CD4-positive, alpha-beta T cell treated with Interleukin-6 at 100 ng/mL for 8 hours (primary cell): ENCODE results near the gene SLC27A5.

Experiments used
- DNase-seq: peaks from one replicate; pipeline ENCODE4 v3.0.0-alpha.2; 2020; ENCODE audit warnings: mixed read lengths, low spot score

Gene SLC27A5

DNA sequence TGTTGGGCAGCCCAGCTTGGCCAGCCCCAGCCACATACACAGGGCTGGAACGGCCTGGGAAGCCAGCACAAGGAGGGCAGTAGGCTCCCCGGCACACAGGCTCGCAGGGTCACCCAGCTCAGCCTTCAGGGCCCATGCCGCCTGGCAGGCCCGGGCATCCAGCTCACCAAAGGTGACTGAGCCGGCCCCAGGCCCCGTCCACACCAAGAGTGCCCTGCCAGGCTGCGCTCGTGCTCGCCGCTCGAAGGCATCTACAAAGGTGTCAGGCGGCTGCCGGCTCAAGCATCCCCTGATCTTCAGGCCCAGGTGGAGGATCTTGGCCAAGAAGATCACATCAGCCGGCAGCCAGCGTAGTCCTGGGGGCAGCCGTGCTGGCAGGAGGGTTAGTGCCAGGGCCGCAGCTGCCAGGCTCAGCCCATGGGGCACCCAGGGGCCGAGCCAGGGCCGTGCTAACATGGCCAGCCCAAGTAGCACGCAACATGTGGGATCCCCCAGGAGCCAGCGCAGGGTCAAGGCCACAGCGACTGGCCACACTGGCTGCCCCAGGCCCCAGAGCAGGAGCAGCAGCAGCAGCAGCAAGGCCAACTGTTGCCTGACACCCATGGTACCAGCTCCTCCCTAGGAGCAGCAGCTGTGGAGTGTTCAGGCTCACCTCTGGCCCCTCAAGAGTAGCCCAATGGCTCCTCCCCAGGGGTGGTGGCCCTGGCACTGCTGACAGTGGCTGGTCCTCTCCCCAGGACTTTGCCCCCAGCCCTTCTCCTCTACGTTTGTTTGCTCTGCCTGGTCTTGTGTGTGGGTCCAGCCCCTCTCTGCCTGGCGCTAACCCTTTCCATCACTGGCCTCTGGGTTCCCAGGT is at the start of gene SLC27A5:
SLC27A5 (minus strand) TSS at position 640 of the 856 bp plus-strand sequence; CDS start at position 603, 37 bp downstream.
- DNase-seq: no peak

- no peak for DNase-seq
These were observed 49.1 kb upstream of the SLC27A5 start for GRCh38 chr19:58560921-58561320.

DNA sequence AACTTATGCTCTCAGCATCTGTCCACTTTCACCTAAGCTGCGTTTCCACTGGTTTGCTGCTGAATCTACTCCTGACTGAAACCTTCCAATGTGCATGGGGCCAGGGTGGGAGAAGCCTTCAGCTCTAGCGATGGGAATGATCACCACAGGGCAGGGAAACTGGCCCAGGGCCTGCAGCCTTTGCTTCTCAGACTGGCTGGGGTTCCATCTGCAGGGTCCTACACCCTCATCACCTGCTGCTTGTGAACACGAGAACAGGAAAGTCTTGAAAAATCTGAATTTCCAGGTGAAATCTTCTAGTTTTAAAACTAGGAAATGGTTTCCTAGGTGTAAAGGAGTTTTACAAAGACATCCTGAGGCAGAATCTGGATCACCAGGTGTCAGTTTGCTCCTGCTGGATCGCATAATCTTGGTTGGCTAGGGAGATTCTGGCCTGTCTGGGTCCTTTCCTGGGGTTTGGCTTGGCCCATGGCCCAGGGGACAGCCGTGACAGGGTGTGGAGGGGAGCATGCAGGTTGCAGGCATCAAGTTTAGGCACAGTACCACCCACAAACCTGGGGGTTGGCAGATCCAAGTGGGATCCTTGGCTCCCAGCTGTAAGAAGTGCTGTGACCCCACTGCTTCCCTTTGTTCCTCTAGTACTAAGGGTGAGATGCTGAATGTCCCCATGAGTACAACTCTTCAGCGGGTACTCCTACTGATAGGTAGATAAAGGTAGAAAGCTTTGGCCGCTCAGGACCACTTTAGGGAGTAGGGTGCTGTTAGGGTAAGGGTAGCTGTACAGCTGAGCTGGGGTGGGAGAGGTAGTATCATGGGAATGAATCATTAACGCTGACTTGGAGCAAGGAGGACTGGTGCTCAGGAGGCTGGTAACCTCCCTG is 48.5 kb upstream of the SLC27A5 start:
- DNase-seq: no peak

DNA sequence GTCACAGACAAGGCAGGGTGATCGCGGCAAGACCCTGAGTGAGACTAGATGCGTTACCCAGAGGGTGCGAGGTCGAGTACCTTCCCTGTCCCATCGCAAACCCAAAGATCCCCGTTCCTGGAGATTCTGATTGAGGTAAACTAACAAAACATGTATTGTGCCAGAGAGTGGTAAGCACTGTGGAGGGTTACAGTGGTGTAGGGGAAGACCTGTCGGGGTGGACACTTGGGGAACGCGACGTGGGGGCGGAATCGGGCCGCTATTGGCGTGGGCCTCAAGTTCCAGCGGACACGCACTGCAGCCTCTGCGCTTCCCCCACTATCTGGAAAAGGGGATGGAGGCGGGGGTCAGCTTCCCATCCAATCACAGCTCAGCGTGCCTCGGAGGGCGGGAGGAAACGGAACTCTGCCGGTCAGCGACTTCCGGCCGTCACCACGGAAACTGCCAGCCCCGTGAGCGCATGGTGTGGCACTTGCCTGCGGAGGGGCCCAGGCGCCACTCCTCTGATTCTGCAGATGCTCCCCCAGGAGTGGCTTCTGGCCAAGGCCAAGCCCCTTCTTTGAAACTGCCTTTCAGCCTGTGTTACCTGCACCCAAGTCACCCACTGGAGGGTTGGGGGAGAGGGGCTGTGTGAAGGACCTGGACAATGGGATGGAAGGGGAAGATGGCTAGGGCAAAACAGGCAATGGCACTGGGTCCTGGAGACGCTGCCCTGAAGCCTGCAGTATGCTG is 47.6 kb upstream of the SLC27A5 start:
- peak; percentile 48 for DNase-seq

GRCh38 chr19:58558623-58559274 is 47.0 kb upstream of the SLC27A5 start:
- peak; percentile 100 for DNase-seq

GRCh38 chr19:58558066-58558622 is 46.4 kb upstream of the SLC27A5 start, which contains the start of gene UBE2M:
Gene UBE2M, minus strand, starts transcription at chr19:58558611. Its CDS starts 230 bp downstream, at chr19:58558381.
- DNase-seq: peak; percentile 32

DNA sequence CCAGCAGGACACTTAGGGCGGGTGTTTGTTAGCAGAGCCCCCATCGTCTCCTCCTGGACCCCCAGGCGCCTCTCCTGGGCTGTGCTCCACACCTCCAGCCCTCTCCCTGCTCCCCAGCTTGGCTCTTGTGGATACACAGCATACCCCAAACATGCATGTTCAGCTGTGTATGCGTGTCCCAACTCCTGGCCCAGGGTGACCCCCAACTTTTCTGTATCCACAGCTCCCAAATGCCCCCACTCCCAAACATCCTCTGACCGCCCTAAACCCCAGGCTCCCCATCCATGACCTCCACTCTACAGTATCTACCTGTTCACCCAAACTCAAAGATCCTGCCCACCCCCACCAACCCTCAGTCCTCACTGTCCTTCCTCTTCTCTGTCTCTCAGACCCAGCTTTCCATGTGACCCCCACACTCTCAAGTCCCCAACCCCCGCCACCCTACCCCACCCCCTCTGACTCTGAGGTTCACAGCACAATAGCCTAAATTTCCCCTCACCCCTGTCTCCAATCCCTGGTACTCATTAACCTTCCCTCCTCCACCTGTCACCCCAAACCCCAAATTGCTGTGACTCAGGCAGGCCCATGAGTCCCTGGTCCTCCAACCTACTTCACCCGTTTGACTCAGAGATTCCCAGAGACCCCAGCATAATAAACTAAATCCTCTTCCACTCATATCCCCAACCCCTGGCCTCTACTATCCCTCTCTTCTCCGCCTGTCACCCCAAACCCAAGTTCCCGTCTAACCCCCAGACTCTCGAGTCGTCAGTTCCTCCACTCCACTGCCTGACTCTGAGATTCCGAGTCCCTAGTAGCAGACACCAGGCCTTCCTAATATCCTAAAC is 45.7 kb upstream of the SLC27A5 start:
- no peak for DNase-seq

GRCh38 chr19:58556622-58557220 is 44.9 kb upstream of the SLC27A5 start:
- no peak for DNase-seq

DNA sequence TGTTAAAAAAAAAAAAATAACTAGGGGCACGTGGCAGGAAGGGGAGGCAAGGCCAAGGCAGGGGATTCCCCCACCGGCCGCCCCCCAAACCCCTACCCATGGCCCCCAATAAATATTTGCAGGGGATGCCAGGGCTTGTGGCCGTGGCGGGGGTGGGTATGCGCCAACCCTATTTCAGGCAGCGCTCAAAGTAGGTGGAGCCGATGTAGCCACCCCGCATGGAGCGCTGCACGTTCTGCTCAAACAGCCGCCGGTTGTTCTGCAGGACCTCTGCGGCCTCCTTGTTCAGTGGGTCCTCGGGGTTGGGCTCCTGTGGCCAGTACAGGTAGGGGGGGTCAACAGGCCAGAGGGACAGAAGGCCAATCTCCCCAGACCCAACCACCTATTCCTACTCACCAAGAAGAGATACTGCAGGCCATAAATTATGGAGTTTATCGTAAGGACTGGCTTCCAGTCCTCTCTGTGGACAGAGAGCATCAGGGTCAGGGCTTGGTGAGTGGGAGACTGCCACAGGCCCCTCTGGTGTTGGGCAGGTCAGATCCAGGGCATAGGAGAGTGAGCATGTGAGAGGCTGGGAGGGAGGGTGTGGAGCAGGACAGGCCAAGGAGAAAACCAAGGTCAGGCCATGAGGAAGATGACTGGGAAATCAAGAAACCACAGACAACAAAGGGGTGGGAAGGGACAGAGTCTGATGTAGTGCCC is 44.3 kb upstream of the SLC27A5 start:
- DNase-seq: no peak

GRCh38 chr19:58555369-58555885 is 43.6 kb upstream of the SLC27A5 start:
- DNase-seq: no peak

DNA sequence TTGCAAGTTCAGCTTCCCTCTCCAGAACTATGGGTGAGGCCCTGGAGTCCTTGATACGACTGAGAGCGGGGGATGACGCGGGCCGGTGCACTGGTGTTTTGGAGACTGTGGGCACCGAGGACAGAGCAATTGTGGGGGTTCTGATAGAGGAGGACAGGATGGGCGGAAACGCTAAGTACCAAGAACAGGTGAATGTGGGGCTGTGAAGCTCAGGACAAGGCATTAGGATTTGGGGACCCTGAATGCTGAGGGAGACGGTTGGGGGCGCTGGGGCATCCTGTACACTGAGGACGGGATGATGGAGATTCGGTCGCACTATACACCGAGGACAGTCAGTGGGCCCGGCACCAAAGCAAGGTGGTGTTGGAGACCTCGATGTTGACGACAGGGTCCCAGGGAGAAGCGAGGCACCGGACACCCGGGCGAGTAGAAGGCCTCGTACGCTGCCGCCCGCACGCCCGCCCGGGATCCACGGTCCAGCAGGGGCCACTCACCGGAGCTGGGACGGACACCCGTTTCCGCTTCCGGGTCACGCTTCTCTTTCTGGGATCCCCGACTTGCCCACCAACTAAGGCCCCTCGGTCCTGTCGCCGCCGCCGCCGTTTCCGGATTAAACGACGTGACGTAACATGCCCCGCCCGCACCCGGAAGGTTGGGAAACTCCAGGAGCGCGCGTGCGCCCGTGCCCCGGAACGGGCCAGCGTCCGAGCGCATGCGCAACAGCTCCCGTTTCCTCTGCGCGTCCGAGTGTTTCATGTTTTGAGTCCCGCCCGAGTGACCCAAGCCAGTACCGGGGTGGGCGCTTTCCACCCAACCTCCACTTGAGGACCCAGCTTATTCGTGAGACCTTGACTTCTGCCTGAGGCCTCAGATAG is 42.9 kb upstream of the SLC27A5 start, which contains the start of gene CHMP2A:
CHMP2A (minus strand) TSS at position 612 of the 875 bp plus-strand sequence. CDS start 893 bp downstream, outside the sequence.
- DNase-seq: peak; percentile 95

DNA sequence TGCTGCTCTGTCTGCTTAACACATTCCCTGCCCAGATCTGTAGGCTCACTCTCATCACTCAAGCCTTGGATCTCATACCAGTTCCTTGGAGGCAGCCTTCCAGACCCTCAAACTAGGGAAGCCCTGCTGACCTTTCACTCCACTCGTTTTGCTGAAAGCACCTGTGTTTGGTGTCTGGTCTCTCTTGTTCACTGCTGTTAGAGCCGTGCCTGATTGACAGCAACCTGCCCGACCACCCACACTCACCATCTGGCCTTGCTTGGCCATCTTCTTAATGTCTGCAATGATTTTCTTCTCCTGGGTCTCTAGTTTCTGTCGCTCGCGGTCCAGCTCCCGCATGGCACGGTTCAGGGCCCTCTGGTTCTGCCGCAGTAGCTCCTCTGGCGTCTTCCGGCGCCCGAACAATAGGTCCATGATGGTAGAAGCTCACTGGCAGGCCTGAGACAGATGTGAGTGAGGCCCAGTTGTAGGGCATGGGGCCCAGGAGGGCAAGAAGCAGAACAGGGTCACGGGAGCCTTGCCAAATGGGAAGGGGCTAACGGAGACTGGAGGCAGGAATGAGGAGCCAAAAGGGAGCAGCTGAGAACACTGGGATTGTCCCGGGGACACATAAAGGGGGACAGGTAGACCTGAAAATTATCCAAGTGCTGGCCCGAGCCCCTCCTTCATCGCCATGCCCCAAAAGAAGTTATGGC is 42.2 kb upstream of the SLC27A5 start:
- DNase-seq: no peak

GRCh38 chr19:58552655-58553054 is 40.9 kb upstream of the SLC27A5 start:
- no peak for DNase-seq

DNA sequence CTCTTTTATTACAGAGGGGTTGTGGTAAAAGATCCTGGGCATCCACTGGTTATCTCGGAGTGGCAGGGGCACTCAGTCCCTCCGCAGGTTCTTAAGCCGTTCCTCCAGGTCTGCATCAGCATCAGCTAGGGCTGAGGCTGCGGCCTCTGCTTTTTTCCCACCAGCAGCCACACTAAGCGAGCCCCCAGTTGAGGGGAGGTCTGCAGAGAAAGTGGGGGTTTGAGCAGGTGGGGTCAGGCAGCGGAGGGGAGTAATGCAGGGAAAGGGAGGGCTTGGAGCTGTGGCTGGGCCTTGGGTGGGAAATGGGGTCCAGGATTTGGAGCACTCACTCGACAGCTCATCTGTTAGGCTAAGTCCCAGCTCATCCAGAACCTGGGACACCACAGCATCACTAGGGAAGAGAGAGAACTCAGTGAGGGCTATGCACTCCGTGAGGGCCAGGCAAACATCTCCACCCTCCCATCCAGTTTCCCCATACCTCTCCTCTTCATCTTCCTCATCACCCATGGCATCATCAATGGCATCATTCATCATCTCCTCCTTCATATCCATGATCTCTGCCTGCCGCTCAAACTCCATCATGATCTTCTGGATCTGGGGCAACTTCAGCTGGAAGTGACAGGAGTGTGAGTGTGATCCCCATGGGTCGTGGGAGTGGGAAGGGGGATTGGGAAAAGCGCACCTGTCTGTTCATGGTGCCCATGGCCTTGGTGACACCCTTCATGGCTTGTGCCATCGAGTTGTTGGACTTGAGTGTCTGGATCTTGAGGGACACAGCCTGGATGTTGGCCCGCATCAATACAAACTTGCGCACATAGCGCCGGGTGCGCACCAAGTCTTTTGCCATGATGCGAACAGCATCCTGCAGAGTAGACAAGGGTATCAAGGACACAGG is 40.0 kb upstream of the SLC27A5 start:
- DNase-seq: no peak

GRCh38 chr19:58551123-58551497 is 39.3 kb upstream of the SLC27A5 start:
- DNase-seq: no peak
